ENCODE results near the gene CCDC12.

CCDC12 gene

DNA sequence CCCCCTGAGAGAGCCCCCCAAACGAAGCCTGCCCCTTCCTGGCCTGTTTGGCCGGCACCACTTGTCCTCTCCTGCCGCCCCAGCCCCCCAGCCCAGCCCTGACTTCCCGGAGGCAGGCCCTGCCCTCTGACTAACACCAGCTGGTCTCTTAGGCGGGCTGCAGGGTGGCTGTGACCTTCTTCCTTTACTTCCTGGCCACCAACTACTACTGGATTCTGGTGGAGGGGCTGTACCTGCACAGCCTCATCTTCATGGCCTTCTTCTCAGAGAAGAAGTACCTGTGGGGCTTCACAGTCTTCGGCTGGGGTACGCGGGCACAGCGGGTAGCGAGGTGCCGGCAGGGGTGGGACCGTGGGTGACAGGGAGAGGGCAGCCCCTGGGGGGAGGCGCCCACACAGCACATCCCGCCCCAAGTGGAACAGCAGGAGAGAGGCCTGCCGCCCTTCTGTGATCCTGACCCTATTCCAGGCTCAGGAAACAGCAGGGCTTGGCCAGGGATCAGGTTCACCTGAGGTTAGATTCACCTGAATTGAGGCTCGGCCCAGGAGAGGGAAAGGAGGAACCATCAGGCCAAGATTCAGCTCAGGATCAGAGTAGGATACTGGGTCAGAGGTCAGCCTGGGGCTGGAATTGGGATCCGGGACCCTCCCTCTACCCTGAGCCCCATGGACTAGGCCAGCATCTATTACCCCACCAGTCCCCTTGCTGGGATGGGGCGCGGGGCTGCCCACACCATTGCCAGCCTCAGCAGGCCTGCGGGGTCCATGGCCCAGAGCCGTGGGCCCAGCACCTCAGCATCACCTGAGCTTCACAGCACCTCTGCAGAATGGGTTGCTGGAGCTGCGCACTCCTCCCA lies 77.2 kb downstream of the CCDC12 start:
- TF ChIP-seq, protein P1, sequence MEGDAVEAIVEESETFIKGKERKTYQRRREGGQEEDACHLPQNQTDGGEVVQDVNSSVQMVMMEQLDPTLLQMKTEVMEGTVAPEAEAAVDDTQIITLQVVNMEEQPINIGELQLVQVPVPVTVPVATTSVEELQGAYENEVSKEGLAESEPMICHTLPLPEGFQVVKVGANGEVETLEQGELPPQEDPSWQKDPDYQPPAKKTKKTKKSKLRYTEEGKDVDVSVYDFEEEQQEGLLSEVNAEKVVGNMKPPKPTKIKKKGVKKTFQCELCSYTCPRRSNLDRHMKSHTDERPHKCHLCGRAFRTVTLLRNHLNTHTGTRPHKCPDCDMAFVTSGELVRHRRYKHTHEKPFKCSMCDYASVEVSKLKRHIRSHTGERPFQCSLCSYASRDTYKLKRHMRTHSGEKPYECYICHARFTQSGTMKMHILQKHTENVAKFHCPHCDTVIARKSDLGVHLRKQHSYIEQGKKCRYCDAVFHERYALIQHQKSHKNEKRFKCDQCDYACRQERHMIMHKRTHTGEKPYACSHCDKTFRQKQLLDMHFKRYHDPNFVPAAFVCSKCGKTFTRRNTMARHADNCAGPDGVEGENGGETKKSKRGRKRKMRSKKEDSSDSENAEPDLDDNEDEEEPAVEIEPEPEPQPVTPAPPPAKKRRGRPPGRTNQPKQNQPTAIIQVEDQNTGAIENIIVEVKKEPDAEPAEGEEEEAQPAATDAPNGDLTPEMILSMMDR (IDR thresholded peaks at IDR 0.05): no peak
- Mint-ChIP-seq H3K4me1 (peaks cover 12% of the 10 kb centered on the region), H3K4me3 (no peak overlapping the region), H3K27me3 (ENCODE audit: low read depth, poor library complexity) (peaks cover 10% of the 10 kb centered on the region), H3K27ac (no peak overlapping the region), H3K36me3 (ENCODE audit: low read depth) (no peaks in the 10 kb centered on the region), H3K9me3 (no peaks in the 10 kb centered on the region)
- no peak for DNase-seq

DNA sequence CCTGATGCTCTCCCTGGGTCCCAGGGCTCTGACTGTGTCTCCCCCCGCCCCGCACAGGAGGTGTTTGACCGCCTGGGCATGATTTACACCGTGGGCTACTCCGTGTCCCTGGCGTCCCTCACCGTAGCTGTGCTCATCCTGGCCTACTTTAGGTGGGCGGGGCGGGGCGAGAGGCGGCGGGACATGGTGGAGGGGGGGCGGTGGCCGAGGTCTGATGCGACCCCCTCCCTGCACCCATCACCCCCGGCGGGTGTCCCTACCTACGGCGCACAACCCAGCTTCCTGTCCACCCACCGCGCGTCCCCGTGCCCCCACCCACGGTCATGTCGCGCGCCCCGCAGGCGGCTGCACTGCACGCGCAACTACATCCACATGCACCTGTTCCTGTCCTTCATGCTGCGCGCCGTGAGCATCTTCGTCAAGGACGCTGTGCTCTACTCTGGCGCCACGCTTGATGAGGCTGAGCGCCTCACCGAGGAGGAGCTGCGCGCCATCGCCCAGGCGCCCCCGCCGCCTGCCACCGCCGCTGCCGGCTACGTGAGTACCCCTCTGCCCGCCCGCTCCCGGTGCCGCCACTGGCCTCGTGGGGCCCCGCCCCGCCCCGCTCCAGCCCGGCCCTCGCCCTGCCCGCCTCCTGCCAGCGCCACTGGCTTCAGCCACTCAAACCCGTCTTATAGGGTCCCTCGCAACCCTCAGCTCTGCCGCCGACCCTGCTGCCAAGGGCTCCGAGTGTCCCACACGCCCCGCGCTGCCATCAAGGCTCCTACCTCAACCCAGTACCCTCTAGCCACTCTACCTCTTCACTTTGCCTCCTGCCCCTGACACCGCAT lies 78.0 kb downstream of the CCDC12 start:
- no peaks in the 10 kb centered on the region for H3K9me3 Mint-ChIP-seq
- peaks cover 10% of the 10 kb centered on the region for H3K27me3 Mint-ChIP-seq (ENCODE audit: low read depth, poor library complexity)
- peaks cover 12% of the 10 kb centered on the region for H3K4me1 Mint-ChIP-seq
- no peak overlapping the region for H3K27ac Mint-ChIP-seq
- DNase-seq: no peak
- TF ChIP-seq, protein P1 (IDR thresholded peaks at IDR 0.05): no peak
- H3K36me3 Mint-ChIP-seq (ENCODE audit: low read depth): no peaks in the 10 kb centered on the region
- no peak overlapping the region for H3K4me3 Mint-ChIP-seq

DNA sequence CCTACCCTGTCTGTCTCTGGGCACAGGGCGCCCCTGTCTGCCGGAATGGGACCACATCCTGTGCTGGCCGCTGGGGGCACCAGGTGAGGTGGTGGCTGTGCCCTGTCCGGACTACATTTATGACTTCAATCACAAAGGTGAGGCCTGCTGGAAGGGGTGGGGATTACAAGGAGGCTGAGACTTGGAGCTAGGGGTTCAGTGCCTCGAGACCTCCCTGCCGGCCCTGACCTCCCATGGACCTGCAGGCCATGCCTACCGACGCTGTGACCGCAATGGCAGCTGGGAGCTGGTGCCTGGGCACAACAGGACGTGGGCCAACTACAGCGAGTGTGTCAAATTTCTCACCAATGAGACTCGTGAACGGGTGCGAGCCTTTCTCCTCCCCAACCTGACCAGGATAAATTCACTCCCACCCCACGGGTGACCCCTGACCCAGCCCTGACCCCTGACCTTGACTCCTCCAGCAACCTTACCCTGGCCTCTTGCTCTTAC lies 78.7 kb downstream of the CCDC12 start:
- H3K4me3 Mint-ChIP-seq: no peak overlapping the region
- H3K4me1 Mint-ChIP-seq: peaks cover 15% of the 10 kb centered on the region
- no peaks in the 10 kb centered on the region for H3K36me3 Mint-ChIP-seq (ENCODE audit: low read depth)
- H3K9me3 Mint-ChIP-seq: no peaks in the 10 kb centered on the region
- peaks cover 10% of the 10 kb centered on the region for H3K27me3 Mint-ChIP-seq (ENCODE audit: low read depth, poor library complexity)
- H3K27ac Mint-ChIP-seq: no peak overlapping the region
- peak; percentile 48 for DNase-seq
- TF ChIP-seq, protein P1 (IDR thresholded peaks at IDR 0.05): no peak

DNA sequence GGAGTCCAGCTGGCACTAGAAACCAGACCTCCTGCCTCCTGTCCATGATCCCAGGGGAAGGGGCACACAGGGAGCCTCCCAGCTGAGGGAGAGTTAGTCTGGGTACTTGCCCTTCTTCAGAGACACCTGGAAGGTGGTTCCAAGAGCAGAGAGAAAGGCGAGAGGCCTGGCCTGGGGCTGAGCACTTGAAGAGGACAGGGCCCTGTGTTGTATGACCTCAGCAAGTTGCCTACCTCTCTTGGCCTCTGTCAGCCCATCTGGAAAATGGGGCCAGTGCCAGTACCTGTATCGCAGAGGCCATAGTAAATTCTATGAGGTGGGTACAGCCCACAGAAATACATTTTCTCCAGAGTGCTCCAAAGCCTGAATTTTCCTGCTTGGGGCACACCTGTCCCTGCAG lies 79.5 kb downstream of the CCDC12 start:
- TF ChIP-seq, protein P1 (IDR thresholded peaks at IDR 0.05): no peak
- Mint-ChIP-seq H3K4me3 (no peak overlapping the region), H3K27me3 (ENCODE audit: low read depth, poor library complexity) (peaks cover 10% of the 10 kb centered on the region), H3K9me3 (no peaks in the 10 kb centered on the region), H3K36me3 (ENCODE audit: low read depth) (no peaks in the 10 kb centered on the region), H3K27ac (no peak overlapping the region), H3K4me1 (peaks cover 22% of the 10 kb centered on the region)
- no peak for DNase-seq

DNA sequence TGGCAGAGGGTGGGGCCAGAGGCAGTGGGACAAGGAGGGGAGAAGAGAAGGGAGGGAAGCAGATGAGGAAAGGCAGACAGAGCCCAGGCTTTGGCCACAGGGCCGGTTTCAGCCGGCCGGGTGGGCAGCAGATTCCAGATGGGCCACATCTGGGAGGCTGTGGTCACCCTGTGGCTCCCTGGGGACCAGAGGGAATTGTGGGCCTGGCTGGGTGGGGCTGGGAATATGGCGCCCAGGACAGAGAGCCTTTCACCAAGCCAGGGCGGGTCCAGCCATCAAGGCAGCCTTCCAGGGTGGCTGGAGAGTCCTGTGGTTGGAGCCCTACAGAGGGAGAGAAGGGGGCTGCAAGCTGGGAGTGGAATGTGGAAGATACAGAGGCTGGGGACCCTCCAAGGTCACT lies 80.2 kb downstream of the CCDC12 start:
- DNase-seq: no peak
- H3K4me3 Mint-ChIP-seq: no peak overlapping the region
- peaks cover 10% of the 10 kb centered on the region for H3K27me3 Mint-ChIP-seq (ENCODE audit: low read depth, poor library complexity)
- H3K36me3 Mint-ChIP-seq (ENCODE audit: low read depth): no peaks in the 10 kb centered on the region
- H3K9me3 Mint-ChIP-seq: no peaks in the 10 kb centered on the region
- TF ChIP-seq, protein P1 (IDR thresholded peaks at IDR 0.05): no peak
- no peak overlapping the region for H3K27ac Mint-ChIP-seq
- peaks cover 28% of the 10 kb centered on the region for H3K4me1 Mint-ChIP-seq

All from nephron progenitor cell (in vitro differentiated cells).